Ammon's horn (tissue), 1 donor: ENCODE measurements around the gene PPP1R13B.
A peak's percentile ranks its signal among the peaks of the same experiment; 100 is the strongest.

Experiments used
- DNase-seq: peaks from one replicate; pipeline ENCODE4 v3.0.0-alpha.2; 2016; ENCODE audit warnings: low spot score

Gene PPP1R13B

GRCh38 chr14:103731916-103732867 is 115.2 kb downstream of the PPP1R13B start:
- DNase-seq, result no peak

- no peak for DNase-seq
Measured at GRCh38 chr14:103731481-103731880, 115.9 kb downstream of the PPP1R13B start.

- DNase-seq, result no peak
Measured at GRCh38 chr14:103730490-103731035, 116.8 kb downstream of the PPP1R13B start.

GRCh38 chr14:103729496-103730448 is 117.6 kb downstream of the PPP1R13B start:
- DNase-seq, result no peak

DNA sequence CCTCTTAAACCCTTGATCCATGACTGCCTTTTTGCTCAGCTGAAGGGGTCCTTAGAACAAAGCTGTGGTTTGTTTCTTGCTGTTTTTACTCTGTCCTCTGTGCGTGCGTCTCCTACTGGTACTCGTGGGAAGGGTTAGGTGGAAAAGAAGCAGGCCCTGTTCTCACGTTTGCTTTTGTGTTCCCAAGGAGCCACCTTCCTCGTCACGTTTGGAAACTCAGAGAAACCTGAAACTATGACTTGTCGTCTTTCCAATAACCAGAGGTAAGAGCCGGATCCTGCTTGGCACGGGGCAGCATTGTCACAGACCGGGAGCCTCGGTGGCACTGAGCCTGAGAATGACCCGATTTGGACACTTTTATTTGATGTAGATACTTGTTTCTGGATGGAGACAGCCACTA is 118.7 kb downstream of the PPP1R13B start:
- DNase-seq, result no peak

DNA sequence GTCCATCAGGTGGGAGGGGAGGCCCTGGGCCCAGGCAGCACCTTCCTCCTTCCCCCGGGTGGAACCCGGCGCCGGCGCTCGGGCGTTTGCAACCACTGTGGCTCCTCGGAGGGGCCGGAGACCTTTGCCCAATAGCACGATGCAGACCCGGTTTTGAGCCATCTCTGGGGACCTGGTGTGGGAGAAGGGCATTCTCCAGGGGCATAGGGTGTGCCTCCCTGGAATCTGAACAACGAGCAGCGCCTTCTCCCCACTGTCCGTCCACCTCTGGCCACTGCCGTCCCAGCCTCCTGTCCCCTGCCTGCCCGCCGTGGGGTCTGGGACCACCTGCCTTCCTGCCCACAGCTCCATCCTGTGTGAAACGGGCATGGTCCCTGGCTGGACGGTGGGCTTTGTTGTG is 119.2 kb downstream of the PPP1R13B start:
- no peak for DNase-seq

- no peak for DNase-seq
Measured at GRCh38 chr14:103727313-103727980, 119.9 kb downstream of the PPP1R13B start.

GRCh38 chr14:103726474-103726873 is 120.9 kb downstream of the PPP1R13B start:
- no peak for DNase-seq

DNA sequence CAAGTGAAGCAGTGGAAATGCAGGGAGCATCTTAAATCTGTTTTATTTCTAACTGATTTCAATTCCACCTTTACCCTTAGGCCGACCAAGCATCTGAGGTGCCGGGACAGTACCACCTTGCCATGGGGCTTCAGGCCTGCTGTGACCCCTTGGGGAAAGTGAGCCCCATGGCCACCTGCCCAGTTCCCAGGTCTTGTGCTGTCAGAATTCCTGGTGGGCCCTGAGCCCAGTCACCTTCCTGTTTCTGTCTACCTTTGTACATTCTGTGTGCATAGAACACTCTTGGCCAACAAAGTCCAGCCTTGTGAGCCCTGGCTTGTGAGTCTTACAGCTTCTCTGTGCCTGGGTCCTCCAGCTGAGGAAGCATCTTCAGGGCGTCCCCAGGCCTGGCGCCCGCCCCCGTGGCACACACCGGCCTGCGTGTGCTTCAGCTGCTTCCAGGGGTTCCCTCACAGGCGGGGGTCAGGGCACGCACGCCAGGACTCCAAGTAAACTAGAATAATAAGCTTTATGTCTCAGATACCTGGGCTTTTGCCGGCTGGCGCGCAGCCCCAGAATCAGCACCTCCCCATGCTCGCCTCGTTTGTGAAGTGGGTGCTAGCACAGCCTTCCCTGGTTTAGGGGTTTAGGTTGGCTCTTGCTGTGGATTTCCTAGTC is 121.5 kb downstream of the PPP1R13B start:
- DNase-seq, result no peak

GRCh38 chr14:103725001-103725682 is 122.2 kb downstream of the PPP1R13B start:
- DNase-seq, result no peak

DNA sequence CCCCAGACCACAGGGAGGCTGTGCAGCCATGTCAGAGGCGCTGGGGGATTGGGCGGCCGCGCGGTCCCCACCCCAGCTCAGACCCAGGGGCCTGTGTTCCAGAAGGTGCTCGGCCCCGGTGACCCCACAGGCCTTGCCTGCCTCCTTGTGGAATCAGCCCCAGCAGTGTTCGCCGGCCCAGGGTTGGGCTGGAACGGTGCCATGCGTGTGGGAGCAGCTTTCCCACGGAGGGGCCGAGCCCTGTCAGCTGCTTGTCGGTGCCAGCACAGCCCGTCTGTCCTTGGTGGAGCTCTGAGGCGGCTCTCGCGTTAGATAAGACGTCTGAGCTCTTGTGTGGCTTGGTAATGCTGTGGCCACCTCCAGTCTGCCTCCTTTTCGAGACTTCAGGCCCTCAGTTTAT is 123.3 kb downstream of the PPP1R13B start:
- peak; percentile 76 for DNase-seq

DNA sequence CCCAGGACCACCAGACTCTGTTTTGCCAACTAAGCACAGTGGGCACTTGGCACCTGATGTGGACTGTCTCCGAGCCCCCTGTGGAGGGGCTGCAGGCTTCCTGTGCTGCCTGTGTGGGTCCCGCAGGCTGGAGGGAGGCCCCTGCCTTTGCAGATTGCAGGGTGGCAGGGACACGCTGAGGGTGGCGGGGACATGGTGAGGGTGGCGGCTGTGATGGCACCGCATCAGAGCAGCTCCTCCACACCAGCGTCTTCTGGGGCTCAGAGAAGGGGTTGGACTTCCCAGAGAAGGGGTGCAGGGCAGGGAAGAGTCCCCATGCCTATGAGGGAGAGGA is 123.7 kb downstream of the PPP1R13B start:
- DNase-seq, result no peak

GRCh38 chr14:103721334-103722120 is 125.8 kb downstream of the PPP1R13B start:
- no peak for DNase-seq

GRCh38 chr14:103719751-103720150 is 127.6 kb downstream of the PPP1R13B start:
- no peak for DNase-seq

- DNase-seq, result no peak
Measured at GRCh38 chr14:103718572-103718971, 128.8 kb downstream of the PPP1R13B start.

DNA sequence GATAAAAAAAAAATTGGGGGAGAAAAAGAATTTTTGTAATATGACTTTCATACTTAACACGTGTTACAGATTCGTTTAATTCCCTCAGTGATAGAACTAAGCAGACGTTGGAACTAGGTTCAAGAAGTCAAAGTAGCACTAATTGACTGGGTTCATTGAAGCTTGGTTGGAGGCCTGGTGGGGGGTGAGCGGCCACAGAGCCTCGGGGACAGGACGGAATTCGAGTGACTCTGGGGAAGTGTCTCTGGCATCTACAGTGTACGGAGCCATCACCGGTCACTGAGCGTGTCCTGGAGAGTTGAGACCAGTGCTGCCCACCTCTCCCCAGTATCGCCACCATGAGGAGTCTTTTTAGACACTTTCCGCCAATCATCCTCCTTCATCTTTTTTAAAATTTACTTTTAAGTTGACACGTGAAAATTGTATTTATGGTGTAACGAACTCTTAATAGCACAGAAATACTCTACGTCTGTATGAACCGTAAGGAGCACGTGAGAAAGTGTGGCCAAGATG is 130.4 kb downstream of the PPP1R13B start:
- no peak for DNase-seq

DNA sequence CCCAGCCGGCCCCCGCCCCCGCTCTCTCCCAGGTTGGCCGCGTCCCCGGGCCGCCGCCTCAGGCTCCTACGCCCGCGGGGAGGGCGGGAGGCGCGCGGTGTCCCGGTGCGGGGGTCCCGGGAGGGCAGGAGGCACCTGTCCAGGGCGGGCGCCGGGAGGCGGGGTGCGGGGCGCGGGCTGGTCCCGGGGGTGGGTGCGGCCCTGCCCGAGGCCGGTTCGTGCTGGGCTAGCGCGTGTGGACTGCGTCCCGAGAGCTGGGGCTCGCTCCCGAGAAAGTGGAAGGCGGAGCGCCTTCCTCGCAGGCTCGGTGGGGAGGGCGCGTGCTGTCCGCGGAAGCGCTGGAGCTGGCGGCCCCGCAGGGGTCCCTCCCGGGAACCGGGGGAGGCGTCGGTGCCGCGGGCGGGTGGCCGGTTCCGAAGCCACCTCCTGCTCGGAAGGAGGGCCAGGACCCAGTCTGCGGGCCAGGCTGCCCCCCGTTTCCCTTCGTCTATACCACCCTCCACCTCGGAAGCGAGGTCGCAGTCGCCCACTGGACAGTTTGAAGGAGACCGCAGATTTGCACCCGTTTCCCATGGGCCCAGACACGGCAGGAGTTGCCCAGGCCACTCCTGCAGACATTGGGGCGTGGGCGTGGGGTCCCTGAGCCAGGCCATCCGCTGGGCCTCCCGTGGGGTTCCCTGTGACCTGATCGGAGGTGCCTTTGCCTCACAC is 131.1 kb downstream of the PPP1R13B start:
- no peak for DNase-seq

- DNase-seq, result peak; percentile 100
Measured at GRCh38 chr14:103715052-103716000, 132.0 kb downstream of the PPP1R13B start, which contains the start of the genes XRCC3 and ZFYVE21. TSS of gene XRCC3 (minus strand) at chr14:103715451. CDS start at chr14:103711087, 4,364 bp downstream. TSS of gene ZFYVE21 (plus strand) at chr14:103715810. CDS start at chr14:103715842, 32 bp downstream.
